NCI-H748 (cell line): ENCODE data around the gene SCFD2.
"Not testable (repeated sequence)": the region's sequence is repeated elsewhere in the genome, so short reads cannot be mapped to it uniquely, and the experiment has no call there.

Experiments used
- DNase-seq: peaks from one replicate; lab custom pipeline; 2025; ENCODE audit not compliant: unreplicated experiment; lab: John Stamatoyannopoulos, UW

SCFD2 gene

GRCh38 chr4:53150631-53151488 lies 215.0 kb downstream of the SCFD2 start:
- no peak for DNase-seq

- DNase-seq, result no peak
Observed at GRCh38 chr4:53147711-53148110, 218.2 kb downstream of the SCFD2 start.

- no peak for DNase-seq
Observed at GRCh38 chr4:53147197-53147596, 218.7 kb downstream of the SCFD2 start.

- DNase-seq, result no peak
Observed at GRCh38 chr4:53141308-53141707, 224.6 kb downstream of the SCFD2 start.

- not testable (repeated sequence) for DNase-seq
Observed at GRCh38 chr4:53139256-53139655, 226.6 kb downstream of the SCFD2 start.

- no peak for DNase-seq
Observed at GRCh38 chr4:53137468-53137867, 228.4 kb downstream of the SCFD2 start.

- no peak for DNase-seq
Observed at GRCh38 chr4:53136954-53137353, 228.9 kb downstream of the SCFD2 start.

- peak; percentile 35 for DNase-seq
Observed at GRCh38 chr4:53132132-53132891, 233.5 kb downstream of the SCFD2 start.

GRCh38 chr4:53131562-53131925 lies 234.3 kb downstream of the SCFD2 start:
- no peak for DNase-seq

- DNase-seq, result no peak
Observed at GRCh38 chr4:53130896-53131561, 234.8 kb downstream of the SCFD2 start.

- DNase-seq, result peak; percentile 40
Observed at GRCh38 chr4:53128706-53129357, 237.0 kb downstream of the SCFD2 start.

GRCh38 chr4:53128231-53128630 lies 237.6 kb downstream of the SCFD2 start:
- DNase-seq, result no peak

- no peak for DNase-seq
Observed at GRCh38 chr4:53127365-53127764, 238.5 kb downstream of the SCFD2 start.

GRCh38 chr4:53126099-53126498 lies 239.8 kb downstream of the SCFD2 start:
- DNase-seq, result no peak

GRCh38 chr4:53123819-53124218 lies 242.0 kb downstream of the SCFD2 start:
- DNase-seq, result no peak

GRCh38 chr4:53123171-53123570 lies 242.7 kb downstream of the SCFD2 start:
- no peak for DNase-seq

- DNase-seq, result no peak
Observed at GRCh38 chr4:53122280-53123116, 243.4 kb downstream of the SCFD2 start.

- no peak for DNase-seq
Observed at GRCh38 chr4:53121264-53121865, 244.5 kb downstream of the SCFD2 start.

GRCh38 chr4:53120778-53121177 lies 245.1 kb downstream of the SCFD2 start:
- DNase-seq, result no peak

- DNase-seq, result no peak
Observed at GRCh38 chr4:53119680-53120079, 246.2 kb downstream of the SCFD2 start.
